Kasumi-1 (cell line): ENCODE results near the gene PRMT1.
"Not testable (repeated sequence)": the region's sequence is repeated elsewhere in the genome, so short reads cannot be mapped to it uniquely, and the experiment has no call there.

Experiments used
- DNase-seq, 2 experiments: peaks; one replicate each; lab custom pipeline; 2025; lab: John Stamatoyannopoulos, UW

The PRMT1 gene

GRCh38 chr19:49677231-49677900 lies at the start of gene PRMT1:
TSS of gene PRMT1 (plus strand) at chr19:49677271. CDS start at chr19:49677281, 10 bp downstream.
- no peak for DNase-seq

GRCh38 chr19:49629659-49630058 lies 47.4 kb upstream of the PRMT1 start:
- no peak for DNase-seq

- DNase-seq, result no peak
Measured at GRCh38 chr19:49631014-49631588, 46.0 kb upstream of the PRMT1 start.

GRCh38 chr19:49631610-49632192 lies 45.4 kb upstream of the PRMT1 start:
- no peak for DNase-seq

GRCh38 chr19:49632576-49632975 lies 44.5 kb upstream of the PRMT1 start:
- DNase-seq, result no peak

GRCh38 chr19:49633273-49633672 lies 43.8 kb upstream of the PRMT1 start:
- DNase-seq, result not testable (repeated sequence)

- DNase-seq, result no peak
Measured at GRCh38 chr19:49635530-49636232, 41.4 kb upstream of the PRMT1 start.

GRCh38 chr19:49636233-49636932 lies 40.7 kb upstream of the PRMT1 start:
- DNase-seq, result no peak

GRCh38 chr19:49637821-49638738 lies 39.0 kb upstream of the PRMT1 start:
- DNase-seq, result peak; percentile 26 to 30

- DNase-seq, result no peak
Measured at GRCh38 chr19:49639401-49640112, 37.5 kb upstream of the PRMT1 start.

- DNase-seq, result peak; percentile 99 to 100
Measured at GRCh38 chr19:49640113-49640898, 36.8 kb upstream of the PRMT1 start, which contains the start of gene RRAS. TSS of gene RRAS (minus strand) at chr19:49640143. CDS start at chr19:49640098, 45 bp downstream.

GRCh38 chr19:49641688-49642491 lies 35.2 kb upstream of the PRMT1 start, which contains the start of gene SCAF1:
TSS of gene SCAF1 (plus strand) at chr19:49642209. CDS start at chr19:49645027, 2,818 bp downstream.
- DNase-seq, result peak; percentile 98 to 100

- DNase-seq, result no peak
Measured at GRCh38 chr19:49642492-49643035, 34.5 kb upstream of the PRMT1 start.

- DNase-seq, result no peak
Measured at GRCh38 chr19:49643466-49643865, 33.6 kb upstream of the PRMT1 start.

- no peak for DNase-seq
Measured at GRCh38 chr19:49645592-49645991, 31.5 kb upstream of the PRMT1 start.

GRCh38 chr19:49645995-49646394 lies 31.1 kb upstream of the PRMT1 start:
- DNase-seq, result no peak

GRCh38 chr19:49646586-49646985 lies 30.5 kb upstream of the PRMT1 start:
- no peak for DNase-seq
